ENCODE measurements around the gene LRSAM1.

DNA sequence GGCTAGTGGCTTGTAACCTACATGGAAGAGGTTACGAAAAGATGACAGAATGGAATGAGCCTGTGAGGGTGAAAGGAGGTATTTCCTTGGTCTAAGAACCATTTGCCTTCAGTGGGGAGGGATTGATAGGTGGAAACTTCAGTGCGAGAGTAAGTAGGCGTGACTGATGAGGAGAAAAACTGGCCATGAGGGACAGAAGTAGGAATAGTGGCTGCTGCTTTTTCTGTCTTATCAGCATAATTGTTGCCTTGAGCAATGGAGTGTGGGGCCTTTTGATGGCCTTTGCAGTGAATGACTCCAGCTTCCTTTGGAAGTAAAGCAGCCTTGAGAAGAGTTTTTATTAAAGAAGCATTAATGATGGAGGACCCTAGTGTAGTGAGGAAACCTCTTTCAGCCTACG is 36.2 kb upstream of the LRSAM1 start:
- TF ChIP-seq, protein P1, sequence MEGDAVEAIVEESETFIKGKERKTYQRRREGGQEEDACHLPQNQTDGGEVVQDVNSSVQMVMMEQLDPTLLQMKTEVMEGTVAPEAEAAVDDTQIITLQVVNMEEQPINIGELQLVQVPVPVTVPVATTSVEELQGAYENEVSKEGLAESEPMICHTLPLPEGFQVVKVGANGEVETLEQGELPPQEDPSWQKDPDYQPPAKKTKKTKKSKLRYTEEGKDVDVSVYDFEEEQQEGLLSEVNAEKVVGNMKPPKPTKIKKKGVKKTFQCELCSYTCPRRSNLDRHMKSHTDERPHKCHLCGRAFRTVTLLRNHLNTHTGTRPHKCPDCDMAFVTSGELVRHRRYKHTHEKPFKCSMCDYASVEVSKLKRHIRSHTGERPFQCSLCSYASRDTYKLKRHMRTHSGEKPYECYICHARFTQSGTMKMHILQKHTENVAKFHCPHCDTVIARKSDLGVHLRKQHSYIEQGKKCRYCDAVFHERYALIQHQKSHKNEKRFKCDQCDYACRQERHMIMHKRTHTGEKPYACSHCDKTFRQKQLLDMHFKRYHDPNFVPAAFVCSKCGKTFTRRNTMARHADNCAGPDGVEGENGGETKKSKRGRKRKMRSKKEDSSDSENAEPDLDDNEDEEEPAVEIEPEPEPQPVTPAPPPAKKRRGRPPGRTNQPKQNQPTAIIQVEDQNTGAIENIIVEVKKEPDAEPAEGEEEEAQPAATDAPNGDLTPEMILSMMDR (IDR thresholded peaks at IDR 0.05) = no peak
- no peak for TF ChIP-seq POLR2A (IDR thresholded peaks at IDR 0.05)

Measured in thyroid gland (tissue), 4 donors.